ENCODE data around the gene SRMS.

SRMS gene

GRCh38 chr20:63576311-63576710 lies 28.8 kb upstream of the SRMS start:
- TF ChIP-seq CTCF (IDR thresholded peaks at IDR 0.05), result no peak

- no peak for TF ChIP-seq CTCF (IDR thresholded peaks at IDR 0.05)
Measured at GRCh38 chr20:63574829-63575743, 27.5 kb upstream of the SRMS start.

GRCh38 chr20:63574156-63574828 lies 26.7 kb upstream of the SRMS start, which contains the start of gene HELZ2:
Gene HELZ2 (minus strand): TSS chr20:63574239. CDS start chr20:63572385, 1,854 bp downstream.
- no peak for TF ChIP-seq CTCF (IDR thresholded peaks at IDR 0.05)

GRCh38 chr20:63573647-63574131 lies 26.1 kb upstream of the SRMS start:
- TF ChIP-seq CTCF (IDR thresholded peaks at IDR 0.05), result no peak

- no peak for TF ChIP-seq CTCF (IDR thresholded peaks at IDR 0.05)
Measured at GRCh38 chr20:63572788-63573646, 25.5 kb upstream of the SRMS start.

GRCh38 chr20:63572071-63572787 lies 24.7 kb upstream of the SRMS start:
- no peak for TF ChIP-seq CTCF (IDR thresholded peaks at IDR 0.05)

All from LNCAP (cell line).